Hematopoietic multipotent progenitor cell treated with erythropoietin and hydrocortisone succinate and interleukin-3 and kit ligand, for 4 days (in vitro differentiated cells): ENCODE measurements around the gene CLEC4M.

Experiments used
- DNase-seq: peaks from one replicate; pipeline ENCODE4 v3.0.0-alpha.2; 2015

CLEC4M gene, protein sequence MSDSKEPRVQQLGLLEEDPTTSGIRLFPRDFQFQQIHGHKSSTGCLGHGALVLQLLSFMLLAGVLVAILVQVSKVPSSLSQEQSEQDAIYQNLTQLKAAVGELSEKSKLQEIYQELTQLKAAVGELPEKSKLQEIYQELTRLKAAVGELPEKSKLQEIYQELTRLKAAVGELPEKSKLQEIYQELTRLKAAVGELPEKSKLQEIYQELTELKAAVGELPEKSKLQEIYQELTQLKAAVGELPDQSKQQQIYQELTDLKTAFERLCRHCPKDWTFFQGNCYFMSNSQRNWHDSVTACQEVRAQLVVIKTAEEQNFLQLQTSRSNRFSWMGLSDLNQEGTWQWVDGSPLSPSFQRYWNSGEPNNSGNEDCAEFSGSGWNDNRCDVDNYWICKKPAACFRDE

DNA sequence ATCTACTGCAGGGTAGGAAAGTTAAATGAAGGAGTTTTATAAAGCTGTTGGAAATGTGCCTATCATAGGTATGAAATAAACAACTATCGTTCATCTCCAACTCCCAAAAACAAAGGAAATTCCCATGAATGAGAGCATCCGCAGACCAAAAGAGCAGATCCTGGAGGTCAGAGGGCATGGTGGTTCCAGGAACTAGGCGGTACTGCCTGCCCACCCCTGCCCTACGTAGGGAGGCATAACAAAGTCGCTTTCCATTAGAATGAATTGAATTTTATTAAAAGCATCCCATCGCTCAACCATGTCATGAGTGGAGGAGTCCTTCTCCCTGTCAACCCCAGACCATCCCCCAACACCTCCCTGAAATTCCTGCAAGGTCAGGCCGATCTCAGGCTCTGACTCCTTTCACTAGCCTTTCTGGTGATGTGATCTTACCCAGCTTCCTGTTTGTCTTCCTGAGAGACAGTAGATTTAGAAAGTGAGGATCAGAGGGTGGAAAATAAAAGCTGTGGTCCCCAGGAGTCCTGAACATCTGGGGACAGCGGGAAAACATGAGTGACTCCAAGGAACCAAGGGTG, at the start of gene CLEC4M:
TSS of gene CLEC4M (plus strand) at position 525 of the 575 bp plus-strand sequence. CDS start at position 549, 24 bp downstream.
- no peak for DNase-seq

DNA sequence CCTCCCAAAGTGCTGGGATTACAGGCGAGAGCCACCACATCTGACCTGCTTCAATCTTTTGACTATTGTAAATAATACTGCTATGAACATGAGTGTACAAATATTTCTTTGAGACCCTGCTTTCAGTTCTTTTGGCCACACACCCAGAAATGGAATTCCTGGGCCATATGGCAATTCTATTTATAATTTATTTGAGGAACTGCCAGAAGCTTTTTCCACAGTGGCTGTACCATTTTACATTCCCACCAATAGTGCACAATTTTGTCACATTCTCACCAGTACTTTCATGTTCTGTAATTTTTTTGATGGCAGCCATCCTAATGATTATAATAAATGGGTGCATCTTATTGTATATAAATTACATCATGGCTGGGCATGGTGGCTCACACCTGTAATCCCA, 47.4 kb upstream of the CLEC4M start:
- no peak for DNase-seq

DNA sequence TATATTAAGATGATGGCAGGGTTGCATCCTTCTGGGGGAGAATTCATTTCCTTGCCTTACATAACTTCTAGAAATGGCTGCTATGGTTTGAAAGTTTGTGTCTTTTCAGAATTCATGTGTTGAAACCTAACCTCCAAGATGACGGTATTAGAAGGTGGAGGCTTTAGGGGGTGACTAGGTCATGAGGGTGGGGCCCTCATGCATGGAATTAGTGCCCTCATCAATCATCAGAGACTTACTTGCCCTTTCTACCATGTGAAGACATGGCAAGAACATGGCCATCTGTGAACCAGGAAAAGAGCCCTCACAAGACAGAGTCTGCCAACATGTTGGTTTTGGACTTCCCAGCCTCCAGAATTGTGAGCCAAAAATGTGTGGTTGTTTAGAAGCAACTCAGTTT, 46.3 kb upstream of the CLEC4M start:
- DNase-seq: no peak

- peak; percentile 27 for DNase-seq
Measured at GRCh38 chr19:7718668-7719067, 44.4 kb upstream of the CLEC4M start.

DNA sequence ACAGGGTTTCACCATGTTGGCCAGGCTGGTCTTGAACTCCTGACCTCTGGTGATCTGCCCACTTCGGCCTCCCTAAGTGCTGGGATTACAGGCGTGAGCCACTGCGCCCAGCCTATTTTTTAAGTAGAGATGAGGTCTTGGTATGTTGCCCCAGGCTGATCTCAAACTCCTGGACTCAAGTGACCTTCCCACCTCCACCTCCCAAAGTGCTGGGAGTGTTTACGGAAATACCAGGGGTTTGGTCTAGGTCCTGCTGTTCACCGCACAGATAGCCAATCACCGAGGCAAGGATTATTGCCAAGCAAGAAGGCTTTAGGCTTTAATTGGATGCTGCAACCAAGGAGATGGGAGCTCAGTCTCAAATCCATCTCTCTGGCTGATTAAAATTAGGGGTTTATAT, 42.7 kb upstream of the CLEC4M start:
- DNase-seq: no peak

- no peak for DNase-seq
Measured at GRCh38 chr19:7722231-7722651, 40.8 kb upstream of the CLEC4M start.

DNA sequence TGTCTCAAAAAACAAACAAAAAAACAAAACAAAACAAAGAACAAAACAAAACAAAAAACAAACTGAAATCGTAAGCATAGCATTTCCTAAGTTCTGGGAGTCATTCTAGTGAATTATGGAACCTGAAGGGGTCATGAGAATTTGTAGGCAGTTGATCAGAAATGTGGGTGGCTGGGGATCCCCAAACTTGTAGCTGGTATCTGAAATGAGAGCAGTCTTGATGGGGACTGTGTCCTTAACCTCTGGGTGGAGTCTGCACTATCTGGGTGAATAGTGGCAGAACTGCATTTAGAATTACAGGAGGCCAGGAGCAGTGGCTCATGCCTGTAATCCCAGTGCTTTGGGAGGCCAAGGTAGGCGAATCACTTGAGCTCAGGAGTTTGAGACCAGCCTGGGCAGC, 37.3 kb upstream of the CLEC4M start:
- DNase-seq: no peak

DNA sequence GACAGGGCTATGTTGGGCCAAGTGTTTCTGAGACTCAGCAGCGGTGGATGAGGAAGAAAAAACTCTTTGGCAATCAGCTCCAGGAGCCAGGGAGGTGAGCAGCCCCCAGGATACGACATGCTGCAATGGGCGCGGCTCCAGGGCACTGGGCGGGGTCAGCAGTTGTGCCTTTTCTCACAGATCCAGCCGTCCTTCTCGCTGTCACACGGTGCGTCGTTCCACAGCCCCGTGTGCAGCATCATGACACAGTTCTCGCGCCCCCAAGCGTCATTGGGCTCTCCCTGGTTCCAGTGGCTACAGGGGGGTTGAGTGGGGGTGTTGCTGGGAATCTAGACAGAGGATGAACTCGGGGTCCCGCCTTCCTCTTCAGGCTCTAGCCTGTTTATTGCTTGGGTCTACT, 33.8 kb upstream of the CLEC4M start:
- peak; percentile 28 for DNase-seq

- DNase-seq: no peak
Measured at GRCh38 chr19:7729831-7730285, 33.2 kb upstream of the CLEC4M start.

DNA sequence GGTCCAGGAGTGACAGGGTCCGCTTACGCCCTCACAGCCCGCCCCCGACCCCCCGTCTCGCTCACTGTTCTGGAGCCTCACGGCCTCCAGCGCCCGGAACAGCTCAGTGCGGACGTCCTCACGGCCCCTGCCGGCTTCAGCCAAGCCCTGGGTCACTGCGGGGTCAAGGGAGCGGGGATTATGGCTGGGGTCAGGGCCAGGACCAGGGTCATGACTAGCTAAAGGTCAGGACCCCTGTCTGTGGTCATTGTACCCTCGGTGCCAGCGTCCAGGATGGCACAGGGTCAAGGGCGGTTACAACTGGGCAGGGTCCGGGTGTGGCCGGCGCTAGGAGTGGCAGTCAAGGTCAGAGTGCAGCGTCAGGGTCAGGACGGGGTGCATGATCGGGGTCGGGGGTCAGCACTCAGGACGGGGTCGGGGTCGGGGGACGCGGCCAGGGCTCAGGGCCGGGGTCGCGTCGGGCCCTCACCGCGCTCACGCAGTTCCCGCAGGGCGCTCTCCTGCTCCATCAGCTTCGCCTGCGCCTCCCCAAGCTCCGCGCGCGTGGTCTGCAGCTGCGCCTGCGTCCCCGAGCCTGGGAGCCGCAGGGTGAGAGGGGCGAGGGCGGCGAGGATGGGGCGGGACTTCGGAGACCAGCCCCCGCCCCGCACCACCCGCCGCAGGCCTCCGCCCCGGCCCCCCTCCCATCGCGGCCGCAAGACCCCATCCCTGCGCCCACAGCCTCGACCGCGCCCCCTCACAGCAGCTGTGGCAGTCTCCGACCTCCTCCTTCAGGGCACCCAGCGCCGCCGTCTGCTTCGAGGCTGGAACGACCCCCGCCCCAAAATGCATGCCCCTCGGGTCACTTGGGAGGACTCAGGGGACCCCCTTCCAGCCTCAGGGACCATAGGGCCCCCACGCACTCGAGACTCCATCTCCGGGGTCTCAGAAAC, 32.5 kb upstream of the CLEC4M start:
- no peak for DNase-seq

GRCh38 chr19:7731218-7731595, 31.8 kb upstream of the CLEC4M start:
- DNase-seq: no peak

DNA sequence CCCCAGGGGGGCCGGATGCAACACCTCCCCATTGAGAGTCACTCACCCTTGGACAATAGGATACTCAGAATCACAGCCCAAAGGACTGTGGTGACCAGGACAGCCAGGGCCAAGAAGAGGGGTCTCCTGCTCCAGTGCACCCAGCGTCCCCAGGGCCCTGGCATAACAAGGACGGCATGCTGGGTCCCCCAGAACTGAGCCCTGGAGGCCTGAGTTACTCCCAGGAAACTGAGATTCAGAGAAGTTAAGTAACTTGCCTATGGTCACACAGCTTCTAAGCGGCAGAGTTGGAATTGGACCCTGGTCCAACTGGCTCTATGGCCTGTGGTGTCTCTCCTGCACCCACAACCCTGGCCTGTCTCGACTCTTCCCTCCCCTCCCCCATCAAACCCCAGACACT, 31.4 kb upstream of the CLEC4M start:
- DNase-seq: no peak

DNA sequence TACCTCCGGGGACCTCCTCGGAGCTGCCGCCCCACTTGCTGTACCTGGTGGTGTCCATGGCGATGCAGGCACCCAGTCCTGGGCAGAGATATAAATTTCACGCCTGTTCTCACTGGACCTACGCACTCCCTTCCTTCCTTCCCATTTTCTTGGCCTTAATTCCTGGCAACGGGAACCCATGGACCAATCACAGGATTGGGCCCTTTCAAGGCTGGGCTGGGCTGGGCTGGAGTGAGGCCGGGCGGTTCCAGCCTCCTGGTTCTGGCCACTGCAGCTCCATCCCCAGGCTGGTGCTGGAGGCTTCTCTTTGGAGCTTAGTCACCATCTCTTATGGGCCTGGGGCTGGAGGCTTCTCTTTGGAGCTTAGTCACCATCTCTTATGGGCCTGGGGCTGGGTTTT, 31.0 kb upstream of the CLEC4M start, which contains the start of gene CLEC4G:
TSS of gene CLEC4G (minus strand) at position 66 of the 400 bp plus-strand sequence. CDS start at position 58, 8 bp downstream.
- DNase-seq: no peak

DNA sequence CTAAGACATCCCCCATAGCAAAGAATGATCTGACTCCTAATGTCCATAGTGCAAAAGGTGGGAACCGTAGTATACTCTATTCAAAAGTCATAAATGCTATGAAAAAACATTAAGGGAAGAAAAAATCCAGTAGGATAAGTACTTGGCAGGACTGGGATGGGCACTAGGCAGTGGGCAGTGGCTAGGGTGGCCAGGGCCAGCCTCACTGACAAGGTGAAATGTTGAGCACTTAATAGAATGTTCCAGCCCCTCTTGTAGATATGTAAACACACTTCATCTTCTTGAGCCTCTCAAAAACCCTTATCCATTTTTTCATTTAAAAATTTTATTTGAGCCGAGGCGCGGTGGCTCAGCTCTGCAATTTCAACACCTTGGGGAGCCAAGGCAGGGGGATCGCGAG, 29.7 kb upstream of the CLEC4M start:
- no peak for DNase-seq

GRCh38 chr19:7734220-7735203, 28.5 kb upstream of the CLEC4M start:
- DNase-seq: peak; percentile 35

- DNase-seq: no peak
Measured at GRCh38 chr19:7736148-7736547, 26.9 kb upstream of the CLEC4M start.

DNA sequence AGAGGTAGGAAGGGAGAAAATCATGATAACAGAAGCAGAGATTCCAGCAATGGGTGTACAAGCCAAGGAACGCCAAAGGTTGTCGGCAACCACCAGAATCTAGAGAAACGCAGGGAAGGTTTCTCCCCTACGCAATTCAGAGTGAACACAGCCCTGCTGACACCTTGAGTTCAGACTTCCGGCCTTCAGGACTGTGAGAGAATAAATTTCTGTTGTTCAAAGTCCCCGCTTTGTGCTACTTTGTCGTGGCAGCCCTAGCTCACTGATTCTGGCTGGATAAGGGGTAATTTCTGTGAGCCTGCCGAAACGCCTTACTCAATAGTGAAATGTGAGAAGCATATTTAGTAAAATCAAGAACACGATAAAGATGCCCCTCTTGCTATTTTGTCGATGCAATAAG, 25.8 kb upstream of the CLEC4M start:
- DNase-seq: no peak

GRCh38 chr19:7738023-7738422, 25.0 kb upstream of the CLEC4M start:
- DNase-seq: no peak

DNA sequence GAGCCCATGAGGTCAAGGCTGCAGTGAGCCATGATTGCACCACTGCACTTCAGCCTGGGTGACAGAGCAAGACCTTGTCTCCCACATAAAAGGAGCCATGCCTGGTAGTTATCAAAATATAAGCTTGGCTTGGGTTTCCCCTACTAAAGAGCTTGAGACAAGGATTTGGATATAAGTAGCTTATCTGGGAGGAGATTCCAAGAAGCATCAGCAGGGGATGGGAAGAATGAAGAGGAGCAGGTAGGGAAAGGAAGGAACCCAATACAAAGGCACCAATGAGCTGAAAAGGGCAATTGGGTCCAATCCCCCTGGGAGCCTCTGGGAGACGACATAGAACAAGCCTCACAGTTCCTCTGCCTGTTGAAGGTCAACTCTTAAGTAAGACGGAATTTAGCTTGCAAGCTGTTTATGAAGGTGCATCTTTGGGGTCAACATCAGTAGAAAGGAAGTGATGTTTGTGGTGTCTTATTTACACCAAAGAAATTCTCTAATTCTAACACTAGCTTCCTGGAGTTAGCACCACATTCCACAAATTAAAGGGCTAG, 23.8 kb upstream of the CLEC4M start:
- DNase-seq: no peak

DNA sequence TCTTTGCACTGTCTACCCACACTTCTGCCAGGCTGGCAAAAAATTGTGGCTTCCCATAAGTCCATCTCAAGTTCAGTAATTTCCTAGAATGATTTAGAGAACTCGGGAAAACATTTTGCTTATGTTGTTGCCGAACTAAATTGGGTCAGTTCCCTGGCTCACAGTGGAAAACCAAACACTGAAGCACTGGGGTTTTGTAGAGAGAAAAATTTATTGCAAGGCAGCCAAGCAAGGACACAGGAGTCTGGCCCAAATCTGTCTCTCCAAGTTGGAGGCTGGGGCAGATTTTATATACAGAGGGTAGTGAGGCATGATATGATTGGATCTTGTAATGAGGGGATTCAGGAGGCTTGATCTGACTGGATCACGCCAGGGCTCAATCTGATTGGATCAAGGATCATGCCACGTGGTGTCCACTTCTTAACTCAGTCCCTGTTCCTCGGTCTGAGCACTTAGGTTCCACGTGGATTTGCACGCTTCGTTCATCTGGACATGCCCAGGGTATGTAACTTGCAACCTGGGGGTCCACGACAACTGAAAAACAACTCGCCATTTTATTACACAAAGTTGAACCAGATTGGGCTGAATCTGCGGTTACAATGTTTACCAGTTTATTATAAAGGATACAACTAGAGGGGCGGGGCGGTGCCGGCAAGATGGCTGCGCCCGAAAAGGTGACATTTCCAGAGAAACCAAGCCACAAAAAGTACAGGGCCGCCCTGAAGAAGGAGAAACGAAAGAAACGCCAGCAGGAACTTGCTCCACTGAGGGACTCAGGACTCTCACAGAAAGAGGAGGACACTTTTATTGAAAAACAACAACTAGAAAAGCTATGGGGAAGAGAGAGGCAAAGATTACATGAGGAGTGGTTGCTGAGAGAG, 23.0 kb upstream of the CLEC4M start:
- DNase-seq: no peak

DNA sequence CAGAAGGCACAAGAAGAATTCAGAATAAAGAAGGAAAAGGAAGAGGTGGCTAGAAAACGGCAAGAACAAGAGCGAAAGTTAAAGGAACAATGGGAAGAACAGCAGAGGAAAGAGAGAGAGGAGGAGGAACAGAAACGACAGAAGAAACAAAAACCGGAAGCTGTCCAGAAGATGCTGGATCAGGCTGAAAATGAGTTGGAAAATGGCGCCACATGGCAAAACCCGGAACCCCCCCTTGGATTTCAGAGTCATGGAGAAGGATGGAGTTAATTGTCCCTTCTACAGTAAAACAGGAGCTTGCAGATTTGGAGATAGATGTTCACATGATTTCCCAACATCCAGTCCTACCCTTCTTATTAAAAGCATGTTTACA, 22.4 kb upstream of the CLEC4M start:
- DNase-seq: no peak
